GM19438 (cell line): ENCODE results near the gene ITGB2.

ENCODE experiments used
- ATAC-seq: cut with Tn5 transposase; IDR thresholded peaks from one replicate; pipeline ENCODE4 v1.9.1; 2021; ENCODE audit warnings: low read depth; ENCODE audit not compliant: unreplicated experiment

Gene ITGB2

GRCh38 chr21:44955798-44956175, 35.1 kb upstream of the ITGB2 start:
- ATAC-seq = no peak

- no peak for ATAC-seq
These were observed 34.6 kb upstream of the ITGB2 start for GRCh38 chr21:44955141-44955797.

- no peak for ATAC-seq
These were observed 33.6 kb upstream of the ITGB2 start for GRCh38 chr21:44954281-44954771.

GRCh38 chr21:44953628-44954021, 32.9 kb upstream of the ITGB2 start:
- no peak for ATAC-seq

- no peak for ATAC-seq
These were observed 32.4 kb upstream of the ITGB2 start for GRCh38 chr21:44952929-44953627.

GRCh38 chr21:44952116-44952928, 31.6 kb upstream of the ITGB2 start:
- no peak for ATAC-seq

- ATAC-seq = no peak
These were observed 30.7 kb upstream of the ITGB2 start for GRCh38 chr21:44951186-44951915.

- no peak for ATAC-seq
These were observed 29.7 kb upstream of the ITGB2 start for GRCh38 chr21:44950351-44950750.

- no peak for ATAC-seq
These were observed 29.1 kb upstream of the ITGB2 start for GRCh38 chr21:44949779-44950198.

GRCh38 chr21:44949161-44949778, 28.6 kb upstream of the ITGB2 start:
- no peak for ATAC-seq

- ATAC-seq = no peak
These were observed 27.9 kb upstream of the ITGB2 start for GRCh38 chr21:44948426-44949120.

GRCh38 chr21:44947930-44948331, 27.2 kb upstream of the ITGB2 start:
- ATAC-seq = no peak

GRCh38 chr21:44947111-44947929, 26.6 kb upstream of the ITGB2 start:
- ATAC-seq = no peak

GRCh38 chr21:44946254-44947041, 25.7 kb upstream of the ITGB2 start:
- ATAC-seq = no peak

GRCh38 chr21:44944596-44944995, 23.9 kb upstream of the ITGB2 start:
- ATAC-seq = no peak

- no peak for ATAC-seq
These were observed 23.2 kb upstream of the ITGB2 start for GRCh38 chr21:44943686-44944550.

GRCh38 chr21:44943005-44943685, 22.4 kb upstream of the ITGB2 start:
- ATAC-seq = no peak
